DMS 273 treated with DMSO at 0.1 percent for 48 hours (cell line): Measurements from ENCODE around the gene NUDT13.

ENCODE experiments used
- DNase-seq: peaks from one replicate; lab custom pipeline; 2025; lab: John Stamatoyannopoulos, UW

NUDT13 gene

DNA sequence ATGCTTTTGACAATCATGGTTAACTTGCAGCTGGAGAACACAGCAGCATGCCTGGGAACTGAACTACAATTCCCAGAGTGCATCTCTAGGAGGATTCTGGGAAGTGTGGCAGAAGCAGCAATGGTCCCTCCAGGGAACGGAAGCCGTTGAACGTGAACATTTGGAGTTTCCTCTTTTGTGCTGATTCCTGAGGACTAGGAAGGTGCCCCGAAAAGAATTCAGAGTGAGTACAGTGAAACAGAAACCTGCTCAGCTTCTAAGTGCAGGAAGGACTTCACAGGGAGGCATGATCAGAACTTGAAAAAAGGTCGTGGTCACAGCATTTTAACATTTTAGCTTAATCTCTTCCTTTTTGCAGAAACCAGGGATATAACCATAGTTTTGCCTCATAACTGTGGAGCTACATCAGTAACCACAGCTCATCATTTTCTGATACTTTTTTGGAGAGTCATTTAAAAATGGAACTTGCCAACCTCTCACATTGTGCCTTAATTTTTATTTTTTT, at the start of gene NUDT13:
Gene NUDT13, plus strand, starts transcription at position 111 of the 505 bp plus-strand sequence. CDS start 3,911 bp downstream, outside the sequence.
- no peak for DNase-seq

GRCh38 chr10:73060738-73061635, 49.3 kb upstream of the NUDT13 start:
- peak; percentile 1 for DNase-seq

- DNase-seq, result no peak
Measured at GRCh38 chr10:73061743-73062142, 48.5 kb upstream of the NUDT13 start.

GRCh38 chr10:73065441-73065840, 44.8 kb upstream of the NUDT13 start:
- DNase-seq, result no peak

GRCh38 chr10:73073627-73074026, 36.6 kb upstream of the NUDT13 start:
- no peak for DNase-seq

GRCh38 chr10:73075829-73076228, 34.4 kb upstream of the NUDT13 start:
- DNase-seq, result no peak

DNA sequence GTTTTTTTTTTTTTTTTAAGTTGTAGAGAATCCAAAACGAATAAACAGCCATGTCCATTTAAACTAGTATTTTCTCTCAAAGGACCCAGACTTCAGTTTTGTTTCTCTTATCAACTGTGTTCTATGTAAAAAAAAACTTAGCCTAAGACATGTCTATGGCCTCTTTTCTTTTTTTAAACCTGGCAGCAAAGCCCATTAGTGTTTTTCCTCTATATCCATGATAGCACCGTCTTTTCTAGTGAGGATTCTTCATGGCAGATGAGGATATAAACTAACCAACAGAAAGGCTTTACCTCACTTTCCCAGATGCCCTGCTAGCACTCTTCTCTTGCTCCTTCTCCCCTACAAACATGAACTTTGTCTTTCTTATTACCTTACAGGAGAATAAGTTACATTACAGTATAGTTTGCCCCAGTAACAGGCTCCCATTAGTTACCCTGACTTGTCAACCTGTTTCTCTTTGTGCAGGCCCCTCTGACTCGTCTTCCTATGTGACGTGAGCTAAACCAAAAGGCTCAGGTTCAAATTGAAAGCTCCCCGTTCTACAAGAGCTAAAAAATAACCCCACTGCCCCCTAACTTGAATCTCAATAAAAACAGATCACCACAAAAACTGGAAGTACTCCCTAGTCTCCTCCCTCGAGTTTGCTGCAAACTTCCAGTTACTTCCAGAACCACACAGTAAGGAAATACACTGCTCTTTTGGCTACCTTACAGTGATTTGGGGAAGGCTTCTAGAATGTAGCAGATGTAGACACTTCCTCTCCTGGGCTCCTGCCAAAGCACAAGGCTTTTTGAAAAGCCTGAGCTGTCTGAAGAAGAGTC, 33.7 kb upstream of the NUDT13 start:
- DNase-seq, result peak; percentile 29

- no peak for DNase-seq
Measured at GRCh38 chr10:73079779-73080541, 30.3 kb upstream of the NUDT13 start.

DNA sequence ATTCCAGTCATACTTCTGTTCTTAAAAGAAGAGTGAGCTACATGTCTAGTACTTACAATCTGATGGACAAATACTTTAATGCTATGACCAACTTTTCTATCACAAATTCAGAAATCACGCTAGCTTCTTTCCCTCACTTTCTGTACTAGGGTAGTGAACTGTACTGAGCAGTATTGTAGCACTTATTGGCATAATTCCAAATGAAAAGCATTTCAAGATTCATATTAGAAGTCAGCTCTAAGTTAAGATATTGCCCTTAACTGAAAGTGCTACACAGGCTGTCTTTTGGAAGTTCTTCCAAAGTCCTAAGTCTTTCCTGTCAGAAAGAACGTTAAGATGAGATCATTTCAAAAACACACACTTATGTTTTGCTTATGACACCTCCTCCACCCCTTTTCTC, 27.0 kb upstream of the NUDT13 start:
- DNase-seq, result no peak

- no peak for DNase-seq
Measured at GRCh38 chr10:73084209-73084608, 26.0 kb upstream of the NUDT13 start.

DNA sequence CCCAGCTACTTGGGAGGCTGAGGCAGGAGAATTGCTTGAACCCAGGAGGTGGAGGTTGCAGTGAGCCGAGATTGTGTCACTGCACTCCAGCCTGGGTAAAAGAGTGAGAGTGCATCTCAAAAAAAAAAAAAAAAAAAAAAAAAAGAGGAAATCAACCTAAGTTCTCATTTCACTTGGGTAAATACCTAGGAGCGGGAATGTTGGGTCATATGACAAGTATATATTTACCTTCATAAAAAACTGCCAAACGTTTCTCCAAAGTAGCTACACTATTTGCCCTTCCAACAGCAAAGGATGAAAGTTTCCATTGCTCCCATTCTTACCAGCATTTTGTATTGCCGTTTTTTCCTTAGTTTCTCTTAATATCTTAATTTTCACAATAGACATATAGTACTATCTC, 23.4 kb upstream of the NUDT13 start:
- DNase-seq, result no peak

DNA sequence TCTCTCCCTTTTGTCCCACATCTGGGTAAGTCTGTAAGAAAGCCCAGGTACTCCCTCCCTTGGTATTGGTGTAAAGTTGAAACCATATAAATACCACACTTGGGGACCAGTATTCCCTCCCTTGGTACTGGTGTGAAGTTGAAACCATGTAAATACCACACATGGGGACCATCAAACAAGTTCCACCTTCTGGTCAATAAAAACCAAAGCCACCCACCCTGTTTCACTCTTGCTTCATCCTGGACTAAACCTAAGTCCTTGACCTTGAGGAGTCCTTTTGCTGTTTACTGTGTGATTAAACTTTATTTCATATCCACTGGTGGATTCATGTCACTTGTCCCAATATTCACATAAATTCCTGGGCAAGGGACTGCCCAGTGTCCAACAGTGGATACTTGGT, 22.0 kb upstream of the NUDT13 start:
- no peak for DNase-seq

DNA sequence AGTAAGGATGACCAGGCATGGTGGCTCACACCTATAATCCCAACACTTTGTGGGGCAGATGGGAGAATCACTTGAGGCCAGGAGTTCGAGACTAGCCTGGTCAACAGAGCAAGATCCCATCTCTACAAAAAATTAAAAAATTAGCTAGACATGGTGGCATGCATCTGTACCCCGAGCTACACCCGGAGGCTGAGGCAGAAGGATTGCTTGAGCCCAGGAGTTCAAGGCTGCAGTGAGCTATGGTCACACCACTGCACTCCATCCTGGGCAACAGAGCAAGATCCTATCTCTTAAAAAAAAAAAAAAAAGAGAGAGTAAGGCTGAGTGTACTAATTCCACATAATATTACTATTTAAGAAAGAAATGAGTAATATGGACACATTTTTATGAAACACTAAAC, 17.4 kb upstream of the NUDT13 start:
- DNase-seq, result no peak

DNA sequence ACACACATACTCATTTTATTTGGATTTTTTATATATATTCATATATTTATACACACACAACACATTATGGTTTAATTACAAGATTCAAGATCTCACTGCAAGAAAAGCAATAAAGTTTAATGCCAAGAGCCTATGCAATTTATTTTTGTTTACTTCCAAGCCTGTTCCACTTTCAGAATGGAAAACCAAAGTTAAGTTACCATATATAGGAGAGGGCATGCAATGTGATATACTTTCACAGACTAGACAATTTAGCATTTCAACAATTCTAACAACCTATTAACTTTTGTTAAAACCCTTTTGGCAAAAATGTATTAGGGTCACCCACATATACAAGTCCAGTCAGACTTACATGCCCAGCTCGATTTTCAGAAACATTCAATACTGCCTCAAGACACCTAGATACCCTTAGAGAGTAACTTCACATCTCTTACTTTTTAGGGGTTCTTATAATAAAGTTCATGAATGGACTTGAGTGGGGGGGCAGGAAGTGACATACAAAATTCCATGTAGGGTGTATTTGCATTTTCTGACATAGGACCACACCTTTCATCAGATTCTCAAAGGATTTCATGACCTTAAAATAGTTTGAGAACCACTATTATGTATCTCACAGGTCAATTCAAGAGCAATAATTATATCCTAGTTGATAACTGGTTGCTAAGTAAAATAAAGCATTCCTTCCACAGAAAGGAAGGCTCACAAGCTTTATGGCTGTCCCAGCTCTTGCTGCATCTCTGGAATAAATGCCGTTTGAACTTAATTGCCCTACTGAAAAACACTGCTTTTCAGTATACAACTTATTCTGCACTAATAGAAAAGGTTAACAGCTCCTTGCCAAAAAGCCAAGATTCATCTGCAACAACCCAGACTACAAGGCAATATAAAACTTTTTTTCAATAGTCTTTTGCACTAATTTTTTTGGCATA, 16.1 kb upstream of the NUDT13 start:
- DNase-seq, result no peak

DNA sequence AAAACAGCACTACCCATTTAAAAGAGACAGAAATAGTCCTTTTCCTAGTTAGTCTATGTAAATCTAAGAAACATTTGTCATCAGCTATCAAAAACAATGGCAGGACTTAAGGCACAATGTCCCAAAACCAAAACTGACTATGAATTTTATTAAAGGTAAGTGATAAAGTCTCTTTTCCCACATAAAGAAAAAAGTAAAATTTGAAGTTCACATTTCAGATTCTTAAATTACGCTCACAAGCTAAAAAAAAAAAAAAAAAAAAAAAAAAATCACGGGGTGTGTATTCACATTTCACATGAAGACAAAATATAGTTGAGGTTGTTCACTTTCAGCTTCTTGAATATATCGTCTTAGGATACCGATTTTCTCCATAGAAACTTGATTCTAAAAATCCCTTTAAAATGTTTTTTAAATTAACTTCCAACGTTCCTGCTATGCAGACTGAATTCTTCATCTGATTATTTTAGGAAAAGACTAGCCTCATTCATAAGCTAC, 15.2 kb upstream of the NUDT13 start:
- no peak for DNase-seq

GRCh38 chr10:73095481-73096021, 14.7 kb upstream of the NUDT13 start:
- DNase-seq, result no peak

DNA sequence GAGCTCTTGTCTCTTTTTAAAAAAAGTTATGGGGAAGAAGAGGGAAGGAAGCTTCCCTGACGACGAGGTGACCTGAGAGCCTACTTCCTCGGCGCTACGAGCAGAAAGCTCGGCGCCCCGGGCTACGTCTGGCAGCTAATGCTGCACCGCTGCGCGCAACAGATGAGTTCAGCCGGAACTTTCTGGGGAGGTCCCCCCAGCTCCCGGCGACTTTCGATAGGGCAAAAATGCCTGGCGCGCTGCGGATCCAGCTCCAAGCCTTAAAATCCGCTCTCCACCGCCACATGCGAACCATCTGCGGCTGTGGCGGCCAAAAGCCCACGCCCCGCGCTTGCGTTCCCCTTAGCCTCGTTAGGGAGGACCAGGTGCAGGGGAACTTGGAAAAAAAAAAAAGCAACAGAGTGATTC, 14.2 kb upstream of the NUDT13 start:
- peak; percentile 13 for DNase-seq

- DNase-seq, result peak; percentile 82
Measured at GRCh38 chr10:73096449-73097304, 13.6 kb upstream of the NUDT13 start, which contains the start of gene P4HA1. Gene P4HA1 (minus strand): TSS chr10:73096866. CDS start chr10:73074883, 21,983 bp downstream.

- no peak for DNase-seq
Measured at GRCh38 chr10:73097305-73097670, 13.0 kb upstream of the NUDT13 start.
